Stimulated activated naive CD8-positive, alpha-beta T cell treated with anti-CD3 and anti-CD28 coated beads, Interleukin-15, Interleukin-2, amounts not matched to agents 100 ng/mL and 50 ng/mL, for 24 hours (primary cell): ENCODE results near the gene HMGB3.
"Not testable (repeated sequence)": the region's sequence is repeated elsewhere in the genome, so short reads cannot be mapped to it uniquely, and the experiment has no call there.

Experiments used
- H3K27ac Mint-ChIP-seq: one replicate; pipeline ENCODE4 v1.8.0; 2021; ENCODE audit warnings: mild to moderate bottlenecking, mixed read lengths
- H3K27me3 Mint-ChIP-seq: one replicate; pipeline ENCODE4 v1.8.0; 2021; ENCODE audit warnings: mixed read lengths
- H3K36me3 Mint-ChIP-seq: one replicate; pipeline ENCODE4 v1.8.0; 2021; ENCODE audit warnings: low read depth, mixed read lengths
- H3K4me1 Mint-ChIP-seq: one replicate; pipeline ENCODE4 v1.8.0; 2021; ENCODE audit warnings: low read depth, mixed read lengths
- H3K4me3 Mint-ChIP-seq: one replicate; pipeline ENCODE4 v1.8.0; 2021; ENCODE audit warnings: mild to moderate bottlenecking, mixed read lengths
- H3K9me3 Mint-ChIP-seq: one replicate; pipeline ENCODE4 v1.8.0; 2021; ENCODE audit warnings: mixed read lengths

HMGB3 gene

DNA sequence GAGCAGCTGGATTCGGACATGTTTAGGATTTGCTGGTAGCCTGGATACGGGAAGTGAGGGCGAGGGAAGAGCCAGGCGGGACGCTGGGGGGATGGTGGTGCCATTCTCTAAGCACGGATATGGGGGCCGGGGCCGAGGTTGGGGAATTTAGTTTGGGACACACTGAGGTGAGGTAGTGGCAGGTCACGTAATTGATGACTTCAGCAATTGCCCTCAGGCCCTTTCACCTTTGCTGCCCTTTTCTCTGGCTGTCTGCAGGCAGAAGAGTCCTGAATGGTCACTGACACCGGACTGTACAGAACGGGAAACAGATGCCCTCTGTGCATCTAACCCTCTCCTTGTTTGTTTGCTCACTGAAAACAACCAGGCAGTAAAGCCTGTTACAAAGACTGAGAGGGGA is 16.9 kb upstream of the HMGB3 start:
- Mint-ChIP-seq H3K9me3 (no peaks in the 10 kb centered on the region), H3K4me1 (no peaks in the 10 kb centered on the region), H3K36me3 (no peaks in the 10 kb centered on the region), H3K4me3 (no peak overlapping the region), H3K27ac (peak overlapping the region; percentile 19), H3K27me3 (peaks cover 6% of the 10 kb centered on the region)

- no peaks in the 10 kb centered on the region for H3K4me1 Mint-ChIP-seq
- no peak overlapping the region for H3K27ac Mint-ChIP-seq
- no peaks in the 10 kb centered on the region for H3K36me3 Mint-ChIP-seq
- H3K9me3 Mint-ChIP-seq = no peaks in the 10 kb centered on the region
- H3K4me3 Mint-ChIP-seq = no peak overlapping the region
- peaks cover 6% of the 10 kb centered on the region for H3K27me3 Mint-ChIP-seq
These were observed 16.4 kb upstream of the HMGB3 start for GRCh38 chrX:150966742-150967141.

GRCh38 chrX:150967786-150968185 is 15.3 kb upstream of the HMGB3 start:
- no peaks in the 10 kb centered on the region for H3K9me3 Mint-ChIP-seq
- H3K4me1 Mint-ChIP-seq = no peaks in the 10 kb centered on the region
- no peaks in the 10 kb centered on the region for H3K36me3 Mint-ChIP-seq
- no peak overlapping the region for H3K27ac Mint-ChIP-seq
- no peak overlapping the region for H3K4me3 Mint-ChIP-seq
- H3K27me3 Mint-ChIP-seq = peaks cover 6% of the 10 kb centered on the region

DNA sequence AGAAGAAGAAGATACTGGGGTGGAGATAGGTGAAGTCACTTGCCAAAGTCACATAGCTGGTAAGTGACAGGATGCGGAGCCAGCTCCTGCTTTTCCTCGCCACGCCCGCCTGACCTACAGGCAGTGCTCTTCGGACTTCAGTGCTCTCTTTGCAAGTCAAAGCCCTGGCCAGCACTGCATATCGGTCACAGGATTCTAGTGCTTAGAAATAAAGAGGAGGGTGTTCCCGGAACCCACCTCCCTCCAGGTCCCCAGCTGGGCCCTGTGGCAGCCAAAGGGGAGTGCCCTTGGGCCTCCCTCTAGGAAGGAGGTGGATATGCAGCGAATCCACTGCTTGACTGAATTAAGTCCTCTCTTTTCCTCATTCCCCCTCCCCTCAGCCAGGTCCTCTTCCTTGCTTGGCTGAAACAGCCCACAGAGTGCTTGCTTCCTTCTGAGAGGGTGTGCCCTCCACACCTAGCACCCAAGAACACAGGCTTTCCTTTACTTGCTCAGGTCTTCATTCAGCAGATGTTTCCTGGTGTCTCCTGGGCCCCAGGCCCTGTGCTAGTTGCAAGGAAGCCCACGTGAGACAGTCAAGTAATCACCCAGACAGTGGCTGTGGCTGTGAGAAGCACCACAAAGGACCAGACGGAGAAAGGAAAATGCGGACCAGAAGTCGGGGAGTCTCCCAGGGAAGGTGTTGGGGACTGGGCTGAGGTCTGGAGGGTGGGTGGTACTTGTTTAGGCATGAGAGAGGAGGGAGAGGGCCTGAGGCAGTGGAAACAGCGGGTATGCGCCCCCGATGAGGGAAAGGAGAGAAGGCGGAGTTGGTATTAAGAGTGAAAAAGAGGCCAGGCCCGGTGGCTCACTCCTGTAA is 14.0 kb upstream of the HMGB3 start:
- Mint-ChIP-seq H3K4me1 (no peaks in the 10 kb centered on the region), H3K9me3 (no peaks in the 10 kb centered on the region), H3K27me3 (peaks cover 6% of the 10 kb centered on the region), H3K4me3 (no peak overlapping the region), H3K36me3 (no peaks in the 10 kb centered on the region), H3K27ac (no peak overlapping the region)

DNA sequence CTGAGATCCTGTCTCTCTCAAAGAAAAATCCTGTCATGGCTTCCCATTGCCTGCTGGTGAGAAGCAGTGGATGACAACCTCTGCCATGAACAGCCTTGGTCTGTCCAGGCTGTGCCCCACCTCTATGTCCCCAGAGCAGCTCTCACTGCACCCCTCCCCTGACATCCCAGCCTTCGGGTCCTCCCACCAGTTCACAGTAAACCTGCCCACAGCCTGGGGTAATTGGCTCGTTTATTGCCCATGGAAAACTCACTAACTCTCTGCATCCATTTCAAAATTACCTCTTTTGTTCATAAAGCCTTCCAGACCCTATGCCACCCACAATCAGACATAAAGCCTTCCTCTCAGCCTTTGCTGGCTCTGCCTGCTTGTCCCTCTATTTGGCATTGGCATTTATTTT is 10.7 kb upstream of the HMGB3 start:
- H3K36me3 Mint-ChIP-seq = no peaks in the 10 kb centered on the region
- no peaks in the 10 kb centered on the region for H3K9me3 Mint-ChIP-seq
- H3K4me3 Mint-ChIP-seq = no peak overlapping the region
- no peaks in the 10 kb centered on the region for H3K4me1 Mint-ChIP-seq
- no peak overlapping the region for H3K27ac Mint-ChIP-seq
- H3K27me3 Mint-ChIP-seq = no peaks in the 10 kb centered on the region

GRCh38 chrX:150975655-150976390 is 7.3 kb upstream of the HMGB3 start:
- no peaks in the 10 kb centered on the region for H3K27me3 Mint-ChIP-seq
- no peaks in the 10 kb centered on the region for H3K36me3 Mint-ChIP-seq
- H3K4me3 Mint-ChIP-seq = no peak overlapping the region
- H3K27ac Mint-ChIP-seq = no peak overlapping the region
- H3K4me1 Mint-ChIP-seq = no peaks in the 10 kb centered on the region
- no peaks in the 10 kb centered on the region for H3K9me3 Mint-ChIP-seq

- no peak overlapping the region for H3K27ac Mint-ChIP-seq
- no peaks in the 10 kb centered on the region for H3K9me3 Mint-ChIP-seq
- H3K4me1 Mint-ChIP-seq = no peaks in the 10 kb centered on the region
- H3K4me3 Mint-ChIP-seq = no peak overlapping the region
- H3K36me3 Mint-ChIP-seq = no peaks in the 10 kb centered on the region
- peaks cover 9% of the 10 kb centered on the region for H3K27me3 Mint-ChIP-seq
These were observed 5.5 kb upstream of the HMGB3 start for GRCh38 chrX:150977411-150978162.

GRCh38 chrX:150980186-150980585 is 2.9 kb upstream of the HMGB3 start:
- peaks cover 4% of the 10 kb centered on the region for H3K36me3 Mint-ChIP-seq
- H3K9me3 Mint-ChIP-seq = no peaks in the 10 kb centered on the region
- H3K4me3 Mint-ChIP-seq = no peak overlapping the region
- H3K27me3 Mint-ChIP-seq = peaks cover 14% of the 10 kb centered on the region
- peaks cover 5% of the 10 kb centered on the region for H3K4me1 Mint-ChIP-seq
- no peak overlapping the region for H3K27ac Mint-ChIP-seq

DNA sequence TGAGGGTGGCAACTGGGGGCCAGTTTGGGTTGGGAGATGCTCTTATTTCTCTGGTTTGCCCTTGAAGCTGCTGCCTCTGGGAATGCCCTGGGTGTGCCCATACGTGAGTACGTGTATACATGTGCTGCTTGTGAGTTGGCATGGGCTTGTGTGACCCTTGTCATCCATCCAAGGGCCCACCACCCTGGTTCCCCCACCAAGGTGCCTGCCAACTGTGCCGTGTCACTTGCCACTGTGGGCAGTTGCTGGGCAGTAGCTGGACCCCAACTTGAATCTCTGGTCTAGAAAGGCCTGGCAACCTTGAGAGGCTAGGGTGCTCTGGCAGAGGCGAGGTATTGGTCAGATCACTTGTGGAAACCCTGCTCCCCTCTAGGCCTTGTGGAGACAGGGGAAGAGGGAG is 2.4 kb upstream of the HMGB3 start:
- H3K4me3 Mint-ChIP-seq = no peak overlapping the region
- peaks cover 7% of the 10 kb centered on the region for H3K4me1 Mint-ChIP-seq

GRCh38 chrX:150982235-150982787 is 824 bp upstream of the HMGB3 start:
- Mint-ChIP-seq H3K4me1 (peaks cover 7% of the 10 kb centered on the region), H3K9me3 (no peaks in the 10 kb centered on the region), H3K4me3 (peak overlapping the region; percentile 65), H3K27me3 (peaks cover 21% of the 10 kb centered on the region), H3K36me3 (peaks cover 12% of the 10 kb centered on the region), H3K27ac (no peak overlapping the region)

More for the DNA sequence above, 2.4 kb upstream of the HMGB3 start:
- H3K9me3 Mint-ChIP-seq = no peaks in the 10 kb centered on the region
- no peak overlapping the region for H3K27ac Mint-ChIP-seq
- peaks cover 8% of the 10 kb centered on the region for H3K36me3 Mint-ChIP-seq
- peaks cover 19% of the 10 kb centered on the region for H3K27me3 Mint-ChIP-seq

GRCh38 chrX:150983521-150984168 is 510 bp downstream of the HMGB3 start:
- Mint-ChIP-seq H3K27ac (no peak overlapping the region), H3K36me3 (peaks cover 22% of the 10 kb centered on the region), H3K27me3 (peaks cover 21% of the 10 kb centered on the region), H3K4me1 (peaks cover 7% of the 10 kb centered on the region), H3K9me3 (no peaks in the 10 kb centered on the region), H3K4me3 (no peak overlapping the region)

GRCh38 chrX:150984169-150984824 is 1.2 kb downstream of the HMGB3 start:
- peaks cover 7% of the 10 kb centered on the region for H3K4me1 Mint-ChIP-seq
- peak overlapping the region; percentile 52 for H3K27ac Mint-ChIP-seq
- H3K27me3 Mint-ChIP-seq = peaks cover 21% of the 10 kb centered on the region
- no peaks in the 10 kb centered on the region for H3K9me3 Mint-ChIP-seq
- H3K36me3 Mint-ChIP-seq = peaks cover 22% of the 10 kb centered on the region
- H3K4me3 Mint-ChIP-seq = peak overlapping the region; percentile 83

DNA sequence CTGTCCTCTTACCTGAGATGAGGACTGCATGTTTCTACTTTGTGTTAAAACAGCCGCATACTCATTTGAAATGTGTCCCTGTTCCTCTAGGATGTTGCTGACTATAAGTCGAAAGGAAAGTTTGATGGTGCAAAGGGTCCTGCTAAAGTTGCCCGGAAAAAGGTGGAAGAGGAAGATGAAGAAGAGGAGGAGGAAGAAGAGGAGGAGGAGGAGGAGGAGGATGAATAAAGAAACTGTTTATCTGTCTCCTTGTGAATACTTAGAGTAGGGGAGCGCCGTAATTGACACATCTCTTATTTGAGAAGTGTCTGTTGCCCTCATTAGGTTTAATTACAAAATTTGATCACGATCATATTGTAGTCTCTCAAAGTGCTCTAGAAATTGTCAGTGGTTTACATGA is 4.6 kb downstream of the HMGB3 start:
- H3K4me3 Mint-ChIP-seq, H3K9me3 Mint-ChIP-seq, H3K27ac Mint-ChIP-seq, H3K4me1 Mint-ChIP-seq: not testable (repeated sequence)
- peaks cover 16% of the 10 kb centered on the region for H3K27me3 Mint-ChIP-seq
- H3K36me3 Mint-ChIP-seq = peaks cover 22% of the 10 kb centered on the region

GRCh38 chrX:150989420-150989819 is 6.3 kb downstream of the HMGB3 start:
- no peaks in the 10 kb centered on the region for H3K9me3 Mint-ChIP-seq
- H3K36me3 Mint-ChIP-seq = peaks cover 22% of the 10 kb centered on the region
- peaks cover 7% of the 10 kb centered on the region for H3K4me1 Mint-ChIP-seq
- H3K4me3 Mint-ChIP-seq = no peak overlapping the region
- no peak overlapping the region for H3K27ac Mint-ChIP-seq
- peaks cover 16% of the 10 kb centered on the region for H3K27me3 Mint-ChIP-seq
